M059J (cell line): ENCODE measurements around the gene CHPF. TPM values are rescaled to one million over a fixed set of nuclear protein-coding genes. Genes with fewer than 3 reads are reported as not detected.

Experiments
- DNase-seq: peaks from one replicate; pipeline ENCODE4 v3.0.0-alpha.2; 2012; ENCODE audit warnings: low read depth
- total RNA-seq: library from RNA; depleted of rRNA; stranded (reverse); fragments of >200 nt; shearing (Covaris generic); gene quantifications from 2 replicates; pipeline ENCODE4 v1.2.3, GENCODE V29; 2014

Gene CHPF
- total RNA-seq, 1 experiment from 2014 or later, result 227 TPM

- peak; percentile 74 for DNase-seq
Observed at GRCh38 chr2:219552382-219553167, 9.0 kb upstream of the CHPF start.

- DNase-seq, result peak; percentile 22
Observed at GRCh38 chr2:219551441-219552381, 8.1 kb upstream of the CHPF start.

GRCh38 chr2:219549619-219550018 is 6.0 kb upstream of the CHPF start:
- DNase-seq, result no peak

GRCh38 chr2:219548990-219549389 is 5.4 kb upstream of the CHPF start:
- no peak for DNase-seq

GRCh38 chr2:219547621-219548020 is 4.0 kb upstream of the CHPF start:
- no peak for DNase-seq

- DNase-seq, result no peak
Observed at GRCh38 chr2:219545943-219546352, 2.3 kb upstream of the CHPF start.

- no peak for DNase-seq
Observed at GRCh38 chr2:219545295-219545942, 1.8 kb upstream of the CHPF start.

GRCh38 chr2:219544567-219544966 is 958 bp upstream of the CHPF start:
- DNase-seq, result no peak

- DNase-seq, result peak; percentile 51
Observed at GRCh38 chr2:219542931-219543595, 546 bp downstream of the CHPF start.

- no peak for DNase-seq
Observed at GRCh38 chr2:219541611-219542180, 1.9 kb downstream of the CHPF start.

GRCh38 chr2:219540784-219541504 is 2.7 kb downstream of the CHPF start:
- DNase-seq, result no peak

GRCh38 chr2:219539926-219540678 is 3.5 kb downstream of the CHPF start:
- no peak for DNase-seq

GRCh38 chr2:219538956-219539788 is 4.4 kb downstream of the CHPF start:
- no peak for DNase-seq

- DNase-seq, result no peak
Observed at GRCh38 chr2:219538504-219538951, 5.1 kb downstream of the CHPF start.

GRCh38 chr2:219537657-219538488 is 5.7 kb downstream of the CHPF start:
- no peak for DNase-seq

GRCh38 chr2:219536967-219537366 is 6.6 kb downstream of the CHPF start:
- DNase-seq, result no peak

- no peak for DNase-seq
Observed at GRCh38 chr2:219536425-219536824, 7.2 kb downstream of the CHPF start.
